Measurements from ENCODE around the gene MAPKAP1.

The MAPKAP1 gene

GRCh38 chr9:125540497-125540896 lies 166.5 kb downstream of the MAPKAP1 start:
- no peak overlapping the region for H3K4me3 ChIP-seq (replicated peaks in 1 of 2; ENCODE audit: low read depth in 2 of 2, low read length in 2 of 2)
- no peak for TF ChIP-seq CTCF (IDR thresholded peaks at IDR 0.05; ENCODE audit: low read depth, low read length)
- peak in 1 of 2 donors; percentile 33 for DNase-seq (ENCODE audit: low read depth in 2 of 2)

GRCh38 chr9:125538092-125538473 lies 168.9 kb downstream of the MAPKAP1 start:
- peak; percentile 90 to 94 for DNase-seq (ENCODE audit: low read depth in 2 of 2)
- no peak for TF ChIP-seq CTCF (IDR thresholded peaks at IDR 0.05; ENCODE audit: low read depth, low read length)
- H3K4me3 ChIP-seq (replicated peaks in 1 of 2; ENCODE audit: low read depth in 2 of 2, low read length in 2 of 2) = no peak overlapping the region

- no peak for TF ChIP-seq CTCF (IDR thresholded peaks at IDR 0.05; ENCODE audit: low read depth, low read length)
- no peak for DNase-seq (ENCODE audit: low read depth in 2 of 2)
- H3K4me3 ChIP-seq (replicated peaks in 1 of 2; ENCODE audit: low read depth in 2 of 2, low read length in 2 of 2) = no peak overlapping the region
These were observed 169.4 kb downstream of the MAPKAP1 start for GRCh38 chr9:125537442-125538091.

GRCh38 chr9:125536776-125537175 lies 170.2 kb downstream of the MAPKAP1 start:
- no peak overlapping the region for H3K4me3 ChIP-seq (replicated peaks in 1 of 2; ENCODE audit: low read depth in 2 of 2, low read length in 2 of 2)
- peak in 1 of 2 donors; percentile 33 for DNase-seq (ENCODE audit: low read depth in 2 of 2)
- no peak for TF ChIP-seq CTCF (IDR thresholded peaks at IDR 0.05; ENCODE audit: low read depth, low read length)

GRCh38 chr9:125536167-125536772 lies 170.7 kb downstream of the MAPKAP1 start:
- DNase-seq (ENCODE audit: low read depth in 2 of 2) = no peak
- H3K4me3 ChIP-seq (replicated peaks in 1 of 2; ENCODE audit: low read depth in 2 of 2, low read length in 2 of 2) = no peak overlapping the region
- TF ChIP-seq CTCF (IDR thresholded peaks at IDR 0.05; ENCODE audit: low read depth, low read length) = no peak

- no peak for DNase-seq (ENCODE audit: low read depth in 2 of 2)
- H3K4me3 ChIP-seq (replicated peaks in 1 of 2; ENCODE audit: low read depth in 2 of 2, low read length in 2 of 2) = no peak overlapping the region
- no peak for TF ChIP-seq CTCF (IDR thresholded peaks at IDR 0.05; ENCODE audit: low read depth, low read length)
These were observed 171.9 kb downstream of the MAPKAP1 start for GRCh38 chr9:125534971-125535701.
